ENCODE data around the gene MTCL3.

Gene MTCL3

DNA sequence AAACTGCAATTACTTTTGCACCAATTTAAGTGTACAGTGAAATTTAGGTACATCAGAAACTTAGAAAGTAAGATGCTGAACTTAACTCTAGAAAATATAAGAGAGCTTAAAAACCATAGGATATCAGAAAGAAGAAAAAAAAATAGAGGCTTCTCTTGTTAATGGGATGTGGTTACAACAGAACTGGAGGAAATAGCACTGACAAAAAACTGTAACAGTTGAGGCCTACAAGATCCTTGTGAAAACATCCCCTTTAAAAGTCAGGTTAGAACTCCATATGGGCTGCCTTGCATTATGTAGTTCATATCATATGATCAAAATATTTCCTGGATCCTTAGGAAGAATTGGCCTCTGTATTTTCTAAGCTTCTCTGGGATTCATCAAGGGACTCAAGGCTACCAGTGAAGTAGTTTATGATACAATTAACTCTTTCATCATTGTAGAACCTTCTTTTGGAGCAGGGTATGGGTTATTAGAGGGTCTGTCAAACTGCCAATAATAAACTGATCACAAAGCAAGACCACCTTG is 24.8 kb downstream of the MTCL3 start:
- Mint-ChIP-seq H3K4me3 (ENCODE audit: unreplicated experiment) (no peak overlapping the region), H3K4me1 (ENCODE audit: low read depth) (no peaks in the 10 kb centered on the region), H3K27me3 (ENCODE audit: low read depth) (no peaks in the 10 kb centered on the region), H3K27ac (ENCODE audit: unreplicated experiment) (no peak overlapping the region), H3K36me3 (ENCODE audit: low read depth) (peaks cover 1% of the 10 kb centered on the region), H3K9me3 (ENCODE audit: low read depth) (peaks cover 3% of the 10 kb centered on the region)
- TF ChIP-seq CTCF (IDR thresholded peaks at IDR 0.05) = no peak
- DNase-seq (ENCODE audit: low spot score) = no peak

- Mint-ChIP-seq H3K36me3 (ENCODE audit: low read depth) (peaks cover 1% of the 10 kb centered on the region), H3K27me3 (ENCODE audit: low read depth) (no peaks in the 10 kb centered on the region), H3K27ac (ENCODE audit: unreplicated experiment) (no peak overlapping the region), H3K9me3 (ENCODE audit: low read depth) (peaks cover 3% of the 10 kb centered on the region), H3K4me1 (ENCODE audit: low read depth) (peaks cover 10% of the 10 kb centered on the region), H3K4me3 (ENCODE audit: unreplicated experiment) (no peak overlapping the region)
- DNase-seq (ENCODE audit: low spot score) = no peak
- TF ChIP-seq CTCF (IDR thresholded peaks at IDR 0.05) = no peak
Measured at GRCh38 chr6:127489248-127489647, 29.9 kb downstream of the MTCL3 start.

- Mint-ChIP-seq H3K27ac (ENCODE audit: unreplicated experiment) (no peak overlapping the region), H3K9me3 (ENCODE audit: low read depth) (peaks cover 3% of the 10 kb centered on the region)
Measured at GRCh38 chr6:127486934-127487333, 32.2 kb downstream of the MTCL3 start.

GRCh38 chr6:127484212-127484863 is 34.8 kb downstream of the MTCL3 start:
- no peak for TF ChIP-seq CTCF (IDR thresholded peaks at IDR 0.05)
- Mint-ChIP-seq H3K36me3 (ENCODE audit: low read depth) (no peaks in the 10 kb centered on the region), H3K4me1 (ENCODE audit: low read depth) (peaks cover 17% of the 10 kb centered on the region), H3K27me3 (ENCODE audit: low read depth) (no peaks in the 10 kb centered on the region), H3K9me3 (ENCODE audit: low read depth) (no peaks in the 10 kb centered on the region), H3K4me3 (ENCODE audit: unreplicated experiment) (no peak overlapping the region), H3K27ac (ENCODE audit: unreplicated experiment) (no peak overlapping the region)
- no peak for DNase-seq (ENCODE audit: low spot score)

More at GRCh38 chr6:127486934-127487333, 32.2 kb downstream of the MTCL3 start:
- H3K4me1 Mint-ChIP-seq (ENCODE audit: low read depth) = peaks cover 17% of the 10 kb centered on the region
- H3K4me3 Mint-ChIP-seq (ENCODE audit: unreplicated experiment) = no peak overlapping the region
- peaks cover 1% of the 10 kb centered on the region for H3K36me3 Mint-ChIP-seq (ENCODE audit: low read depth)
- no peak for DNase-seq (ENCODE audit: low spot score)
- no peaks in the 10 kb centered on the region for H3K27me3 Mint-ChIP-seq (ENCODE audit: low read depth)
- TF ChIP-seq CTCF (IDR thresholded peaks at IDR 0.05) = no peak

- H3K4me3 Mint-ChIP-seq (ENCODE audit: unreplicated experiment) = no peak overlapping the region
- no peak overlapping the region for H3K27ac Mint-ChIP-seq (ENCODE audit: unreplicated experiment)
- no peak for DNase-seq (ENCODE audit: low spot score)
- H3K9me3 Mint-ChIP-seq (ENCODE audit: low read depth) = no peaks in the 10 kb centered on the region
- H3K27me3 Mint-ChIP-seq (ENCODE audit: low read depth) = no peaks in the 10 kb centered on the region
- no peak for TF ChIP-seq CTCF (IDR thresholded peaks at IDR 0.05)
- no peaks in the 10 kb centered on the region for H3K36me3 Mint-ChIP-seq (ENCODE audit: low read depth)
- peaks cover 17% of the 10 kb centered on the region for H3K4me1 Mint-ChIP-seq (ENCODE audit: low read depth)
Measured at GRCh38 chr6:127483399-127484055, 35.6 kb downstream of the MTCL3 start.
